SK-N-SH treated with all-trans-retinoic acid at 6 μM for 48 hours (cell line): Measurements from ENCODE around the gene PTPRF.

ENCODE experiments used
- ATAC-seq: fragments of 200-7000 bp; cut with Tn5 transposase; 3 replicates; pipeline ENCODE4 v1.9.1; 2020; ENCODE audit warnings: mild to moderate bottlenecking, moderate library complexity
- ARNTL ChIP-seq: fragments of 450-650 bp; formaldehyde crosslinking; IDR thresholded peaks from 2 replicates; pipeline ENCODE4 v1.5.0; 2020; ENCODE audit warnings: low read depth, mild to moderate bottlenecking, moderate library complexity, borderline replicate concordance
- BACH2 ChIP-seq: fragments of 250-450 bp; sonication (Bioruptor Pico); IDR thresholded peaks from 2 replicates; pipeline ENCODE4 v1.9.0; 2021; ENCODE audit warnings: mild to moderate bottlenecking, borderline replicate concordance
- CSDC2 ChIP-seq: fragments of 250-450 bp; sonication (Bioruptor Pico); IDR thresholded peaks from 2 replicates; pipeline ENCODE4 v1.5.0; 2020; ENCODE audit warnings: mild to moderate bottlenecking, moderate library complexity
- CSRNP3 ChIP-seq: fragments of 250-450 bp; sonication (Bioruptor Pico); IDR thresholded peaks from 2 replicates; pipeline ENCODE4 v1.5.1; 2021; ENCODE audit warnings: mild to moderate bottlenecking, moderate library complexity
- ESRRG ChIP-seq: fragments of 250-450 bp; sonication (Bioruptor Pico); IDR thresholded peaks from 2 replicates; pipeline ENCODE4 v1.6.1; 2021; ENCODE audit warnings: mild to moderate bottlenecking
- GLIS3 ChIP-seq: fragments of 250-450 bp; sonication (Bioruptor Pico); IDR thresholded peaks from 2 replicates; pipeline ENCODE4 v1.5.0; 2020; ENCODE audit warnings: mild to moderate bottlenecking, moderate library complexity
- ISL1 ChIP-seq: fragments of 250-450 bp; sonication (Bioruptor Pico); IDR thresholded peaks from 2 replicates; pipeline ENCODE4 v2.1.2; 2022; ENCODE audit warnings: mild to moderate bottlenecking, moderate library complexity
- OSR1 ChIP-seq: fragments of 250-450 bp; sonication (Bioruptor Pico); IDR thresholded peaks from 2 replicates; pipeline ENCODE4 v1.8.0; 2022; ENCODE audit warnings: moderate library complexity, mild to moderate bottlenecking, inconsistent platforms
- PATZ1 ChIP-seq: fragments of 250-450 bp; sonication (Bioruptor Pico); IDR thresholded peaks from 2 replicates; pipeline ENCODE4 v1.8.0; 2020; ENCODE audit warnings: mild to moderate bottlenecking, moderate library complexity, borderline replicate concordance
- PPARA ChIP-seq: fragments of 250-450 bp; sonication (Bioruptor Pico); IDR thresholded peaks from 2 replicates; pipeline ENCODE4 v1.5.0; 2020; ENCODE audit warnings: mild to moderate bottlenecking, borderline replicate concordance
- RARB ChIP-seq: fragments of 250-450 bp; sonication (Bioruptor Pico); IDR thresholded peaks from 2 replicates; pipeline ENCODE4 v1.8.0; 2021; ENCODE audit warnings: mild to moderate bottlenecking, moderate library complexity
- SNAI2 ChIP-seq: fragments of 250-450 bp; sonication (Bioruptor Pico); IDR thresholded peaks from 2 replicates; pipeline ENCODE4 v1.5.0; 2020; ENCODE audit warnings: mild to moderate bottlenecking, moderate library complexity
- TCF4 ChIP-seq: fragments of 250-450 bp; sonication (Bioruptor Pico); IDR thresholded peaks from 2 replicates; pipeline ENCODE4 v1.8.0; 2021; ENCODE audit warnings: mild to moderate bottlenecking, moderate library complexity, borderline replicate concordance
- TOX ChIP-seq: fragments of 250-450 bp; sonication (Bioruptor Pico); IDR thresholded peaks from 2 replicates; pipeline ENCODE4 v1.8.0; 2021; ENCODE audit warnings: mild to moderate bottlenecking, moderate library complexity, borderline replicate concordance
- ZFP3 ChIP-seq: fragments of 250-450 bp; sonication (Bioruptor Pico); IDR thresholded peaks from 2 replicates; pipeline ENCODE4 v1.5.0; 2020; ENCODE audit warnings: mild to moderate bottlenecking, moderate library complexity
- ZFP30 ChIP-seq: fragments of 450-650 bp; formaldehyde crosslinking; IDR thresholded peaks from 2 replicates; pipeline ENCODE4 v1.5.0; 2022; ENCODE audit warnings: mild to moderate bottlenecking, moderate library complexity
- ZNF565 ChIP-seq: fragments of 450-650 bp; formaldehyde crosslinking; conservative IDR thresholded peaks from 2 replicates; pipeline ENCODE4 v1.5.0; 2020; ENCODE audit warnings: low read depth, mild to moderate bottlenecking, moderate library complexity
- ZNF8 ChIP-seq: fragments of 450-650 bp; formaldehyde crosslinking; IDR thresholded peaks from 2 replicates; pipeline ENCODE4 v1.5.0; 2020; ENCODE audit warnings: mild to moderate bottlenecking, moderate library complexity
- TF ChIP-seq, protein P1 (sequence below): fragments of 250-450 bp; sonication (Bioruptor Pico); IDR thresholded peaks from 2 replicates; pipeline ENCODE4 v1.5.1; 2020; ENCODE audit warnings: low read depth, mild to moderate bottlenecking, moderate library complexity
- TF ChIP-seq, protein P2 (sequence below): fragments of 250-450 bp; sonication (Bioruptor Pico); IDR thresholded peaks from 2 replicates; pipeline ENCODE4 v1.5.0; 2020; ENCODE audit warnings: mild to moderate bottlenecking, moderate library complexity

PTPRF gene

DNA sequence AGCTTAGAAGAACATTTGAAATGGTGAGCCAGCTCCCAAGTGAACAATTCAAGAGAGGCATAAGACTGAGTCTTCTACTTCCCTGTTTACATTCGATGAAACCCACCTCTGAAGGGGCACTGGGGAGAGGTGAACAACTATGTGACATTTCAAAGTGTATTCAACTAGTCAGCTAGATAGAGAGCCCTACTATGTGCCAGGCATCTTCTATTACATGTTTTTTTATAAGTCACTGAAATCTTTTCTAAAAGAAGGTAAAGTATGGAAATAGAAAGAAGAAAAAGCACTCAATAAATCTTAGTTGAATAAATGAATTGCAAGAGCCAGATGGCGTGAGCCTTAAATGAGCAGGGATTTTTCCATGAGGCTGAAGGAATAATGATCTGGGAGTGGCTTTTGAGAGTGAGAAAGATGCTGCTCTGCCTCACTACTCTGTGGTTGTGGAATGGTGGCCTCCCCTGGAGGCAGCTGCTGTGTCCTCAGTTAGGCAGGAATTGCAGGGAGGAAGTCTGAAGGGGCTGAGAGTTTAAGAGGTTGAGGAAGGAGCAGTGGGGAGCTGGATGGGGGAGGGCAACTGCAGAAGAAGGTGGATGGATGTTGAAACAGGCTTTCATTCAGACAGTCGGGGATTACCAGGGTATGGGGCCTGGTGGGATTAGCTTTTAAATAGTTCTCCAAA is 10.4 kb upstream of the PTPRF start:
- TF ChIP-seq ZNF565 (CRISPR knock-in tag), result no peak
- TF ChIP-seq BACH2 (CRISPR knock-in tag), result no peak
- no peak for TF ChIP-seq ESRRG
- no peak for TF ChIP-seq ISL1 (CRISPR knock-in tag)
- TF ChIP-seq TCF4 (CRISPR knock-in tag), result no peak
- TF ChIP-seq, protein P1, sequence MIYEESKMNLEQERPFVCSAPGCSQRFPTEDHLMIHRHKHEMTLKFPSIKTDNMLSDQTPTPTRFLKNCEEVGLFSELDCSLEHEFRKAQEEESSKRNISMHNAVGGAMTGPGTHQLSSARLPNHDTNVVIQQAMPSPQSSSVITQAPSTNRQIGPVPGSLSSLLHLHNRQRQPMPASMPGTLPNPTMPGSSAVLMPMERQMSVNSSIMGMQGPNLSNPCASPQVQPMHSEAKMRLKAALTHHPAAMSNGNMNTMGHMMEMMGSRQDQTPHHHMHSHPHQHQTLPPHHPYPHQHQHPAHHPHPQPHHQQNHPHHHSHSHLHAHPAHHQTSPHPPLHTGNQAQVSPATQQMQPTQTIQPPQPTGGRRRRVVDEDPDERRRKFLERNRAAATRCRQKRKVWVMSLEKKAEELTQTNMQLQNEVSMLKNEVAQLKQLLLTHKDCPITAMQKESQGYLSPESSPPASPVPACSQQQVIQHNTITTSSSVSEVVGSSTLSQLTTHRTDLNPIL (CRISPR knock-in tag), result no peak
- TF ChIP-seq ZNF8, result no peak
- TF ChIP-seq ZFP30 (CRISPR knock-in tag), result no peak
- TF ChIP-seq ARNTL (CRISPR knock-in tag), result no peak
- no peak for ATAC-seq

GRCh38 chr1:43521078-43521477 is 9.6 kb upstream of the PTPRF start:
- no peak for ATAC-seq

DNA sequence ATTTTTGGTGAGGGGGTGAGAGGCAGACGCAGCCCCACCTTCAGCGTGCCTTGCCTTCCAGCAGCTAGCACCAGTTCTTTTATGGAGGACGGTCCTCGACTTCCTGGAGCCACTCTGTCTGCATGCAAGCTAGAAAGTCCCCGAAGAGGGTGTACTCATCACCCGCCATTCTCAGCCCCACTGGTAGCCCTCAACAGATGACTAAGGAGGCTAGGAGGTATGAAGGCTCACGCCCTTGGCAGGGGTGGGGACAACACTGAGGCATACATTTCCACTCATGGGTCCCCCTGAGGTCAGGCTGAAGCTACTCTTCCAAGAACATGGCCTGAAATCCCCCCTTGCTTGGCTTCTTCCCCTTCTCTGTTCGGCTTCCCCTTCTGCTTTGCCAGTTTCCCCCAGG is 8.9 kb upstream of the PTPRF start:
- no peak for ATAC-seq
- TF ChIP-seq GLIS3, result no peak
- no peak for TF ChIP-seq ESRRG
- TF ChIP-seq PATZ1, result no peak
- TF ChIP-seq PPARA (CRISPR knock-in tag), result no peak
- TF ChIP-seq ZFP3 (CRISPR knock-in tag), result no peak
- no peak for TF ChIP-seq ZNF8
- TF ChIP-seq RARB (CRISPR knock-in tag), result no peak
- TF ChIP-seq SNAI2 (CRISPR knock-in tag), result no peak
- no peak for TF ChIP-seq ISL1 (CRISPR knock-in tag)
- no peak for TF ChIP-seq TOX (CRISPR knock-in tag)

More at GRCh38 chr1:43521078-43521477, 9.6 kb upstream of the PTPRF start:
- no peak for TF ChIP-seq SNAI2 (CRISPR knock-in tag)
- no peak for TF ChIP-seq GLIS3
- TF ChIP-seq BACH2 (CRISPR knock-in tag), result no peak
- no peak for TF ChIP-seq CSDC2
- no peak for TF ChIP-seq TCF4 (CRISPR knock-in tag)
- TF ChIP-seq TOX (CRISPR knock-in tag), result no peak
- no peak for TF ChIP-seq ESRRG
- no peak for TF ChIP-seq PATZ1
- TF ChIP-seq OSR1 (CRISPR knock-in tag), result no peak
- no peak for TF ChIP-seq CSRNP3 (CRISPR knock-in tag)
- no peak for TF ChIP-seq RARB (CRISPR knock-in tag)
- TF ChIP-seq ZNF565 (CRISPR knock-in tag), result no peak
- TF ChIP-seq ISL1 (CRISPR knock-in tag), result no peak
- TF ChIP-seq, protein P2, sequence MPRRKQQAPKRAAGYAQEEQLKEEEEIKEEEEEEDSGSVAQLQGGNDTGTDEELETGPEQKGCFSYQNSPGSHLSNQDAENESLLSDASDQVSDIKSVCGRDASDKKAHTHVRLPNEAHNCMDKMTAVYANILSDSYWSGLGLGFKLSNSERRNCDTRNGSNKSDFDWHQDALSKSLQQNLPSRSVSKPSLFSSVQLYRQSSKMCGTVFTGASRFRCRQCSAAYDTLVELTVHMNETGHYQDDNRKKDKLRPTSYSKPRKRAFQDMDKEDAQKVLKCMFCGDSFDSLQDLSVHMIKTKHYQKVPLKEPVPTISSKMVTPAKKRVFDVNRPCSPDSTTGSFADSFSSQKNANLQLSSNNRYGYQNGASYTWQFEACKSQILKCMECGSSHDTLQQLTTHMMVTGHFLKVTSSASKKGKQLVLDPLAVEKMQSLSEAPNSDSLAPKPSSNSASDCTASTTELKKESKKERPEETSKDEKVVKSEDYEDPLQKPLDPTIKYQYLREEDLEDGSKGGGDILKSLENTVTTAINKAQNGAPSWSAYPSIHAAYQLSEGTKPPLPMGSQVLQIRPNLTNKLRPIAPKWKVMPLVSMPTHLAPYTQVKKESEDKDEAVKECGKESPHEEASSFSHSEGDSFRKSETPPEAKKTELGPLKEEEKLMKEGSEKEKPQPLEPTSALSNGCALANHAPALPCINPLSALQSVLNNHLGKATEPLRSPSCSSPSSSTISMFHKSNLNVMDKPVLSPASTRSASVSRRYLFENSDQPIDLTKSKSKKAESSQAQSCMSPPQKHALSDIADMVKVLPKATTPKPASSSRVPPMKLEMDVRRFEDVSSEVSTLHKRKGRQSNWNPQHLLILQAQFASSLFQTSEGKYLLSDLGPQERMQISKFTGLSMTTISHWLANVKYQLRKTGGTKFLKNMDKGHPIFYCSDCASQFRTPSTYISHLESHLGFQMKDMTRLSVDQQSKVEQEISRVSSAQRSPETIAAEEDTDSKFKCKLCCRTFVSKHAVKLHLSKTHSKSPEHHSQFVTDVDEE, result no peak
- no peak for TF ChIP-seq ZNF8
- no peak for TF ChIP-seq ARNTL (CRISPR knock-in tag)
- no peak for TF ChIP-seq ZFP3 (CRISPR knock-in tag)
